C4-2B (cell line): ENCODE measurements around the gene RALGAPA2.

Experiments
- H3K27ac ChIP-seq: fragments of 450-650 bp; 2 replicates; pipeline ENCODE4 v1.5.1; 2017
- CTCF ChIP-seq: fragments of 450-650 bp; conservative IDR thresholded peaks from 2 replicates; pipeline ENCODE4 v1.5.1; 2017; ENCODE audit warnings: mild to moderate bottlenecking
- ZFX ChIP-seq: fragments of 450-650 bp; IDR thresholded peaks from 2 replicates; pipeline ENCODE4 v1.6.1; 2017

Gene RALGAPA2

GRCh38 chr20:20702330-20703245 is 9.9 kb downstream of the RALGAPA2 start:
- no peak overlapping the region for H3K27ac ChIP-seq

GRCh38 chr20:20699917-20700316 is 12.5 kb downstream of the RALGAPA2 start:
- H3K27ac ChIP-seq, result no peak overlapping the region
- no peak for TF ChIP-seq ZFX

More at GRCh38 chr20:20702330-20703245, 9.9 kb downstream of the RALGAPA2 start:
- no peak for TF ChIP-seq CTCF
- TF ChIP-seq ZFX, result no peak

GRCh38 chr20:20699144-20699543 is 13.3 kb downstream of the RALGAPA2 start:
- H3K27ac ChIP-seq, result no peak overlapping the region
- TF ChIP-seq CTCF (no peak), ZFX (no peak)

- H3K27ac ChIP-seq, result no peak overlapping the region
- no peak for TF ChIP-seq CTCF
- no peak for TF ChIP-seq ZFX
Measured at GRCh38 chr20:20697325-20697845, 15.1 kb downstream of the RALGAPA2 start.

- no peak overlapping the region for H3K27ac ChIP-seq
- TF ChIP-seq ZFX, result no peak
- no peak for TF ChIP-seq CTCF
Measured at GRCh38 chr20:20695250-20695816, 17.1 kb downstream of the RALGAPA2 start.

GRCh38 chr20:20694591-20694990 is 17.9 kb downstream of the RALGAPA2 start:
- no peak overlapping the region for H3K27ac ChIP-seq
- TF ChIP-seq CTCF (no peak), ZFX (no peak)

- no peak for TF ChIP-seq CTCF
- no peak for TF ChIP-seq ZFX
- no peak overlapping the region for H3K27ac ChIP-seq
Measured at GRCh38 chr20:20692587-20692986, 19.9 kb downstream of the RALGAPA2 start.
